Ecto neural progenitor cell (in vitro differentiated cells): ENCODE data around the gene BPI.
"Not testable (repeated sequence)": the region's sequence is repeated elsewhere in the genome, so short reads cannot be mapped to it uniquely, and the experiment has no call there.

Experiments
- DNase-seq: peaks from one replicate; pipeline ENCODE4 v3.0.0-alpha.2; 2018; ENCODE audit warnings: low spot score

BPI gene

GRCh38 chr20:38363004-38363747 is 59.2 kb downstream of the BPI start:
- no peak for DNase-seq

- no peak for DNase-seq
Measured at GRCh38 chr20:38369389-38369788, 65.4 kb downstream of the BPI start.

- DNase-seq = no peak
Measured at GRCh38 chr20:38372806-38373205, 68.8 kb downstream of the BPI start.

GRCh38 chr20:38373231-38373867 is 69.4 kb downstream of the BPI start:
- DNase-seq = no peak

GRCh38 chr20:38373898-38374297 is 69.9 kb downstream of the BPI start:
- DNase-seq = no peak

- DNase-seq = no peak
Measured at GRCh38 chr20:38377039-38377685, 73.2 kb downstream of the BPI start.

- DNase-seq = not testable (repeated sequence)
Measured at GRCh38 chr20:38377838-38378237, 73.9 kb downstream of the BPI start.

GRCh38 chr20:38383147-38383546 is 79.2 kb downstream of the BPI start:
- DNase-seq = no peak

GRCh38 chr20:38386004-38386403 is 82.0 kb downstream of the BPI start:
- DNase-seq = no peak

GRCh38 chr20:38386851-38387250 is 82.9 kb downstream of the BPI start:
- DNase-seq = no peak
